HEK293 (cell line): ENCODE data around the gene SLC25A12.
"Not testable (repeated sequence)": the region's sequence is repeated elsewhere in the genome, so short reads cannot be mapped to it uniquely, and the experiment has no call there.

ENCODE experiments used
- CTCF ChIA-PET: fragments of 350-600 bp; formaldehyde crosslinking; extraction: SDS; loops from one replicate; lab custom pipeline; 2021; ENCODE audit warnings: antibody characterized with exemption; lab: Yijun Ruan, JAX
- POLR2A ChIA-PET: fragments of 300-600 bp; formaldehyde crosslinking; extraction: SDS; loops from one replicate; lab custom pipeline; 2020; ENCODE audit warnings: antibody characterized with exemption, inconsistent platforms; lab: Yijun Ruan, JAX
- H3K27ac ChIP-seq: fragments of 200-500 bp; sonication (Bioruptor generic); 2 replicates; pipeline ENCODE4 v1.5.1; 2014; ENCODE audit warnings: low read depth, low read length, control low read depth, inconsistent platforms; ENCODE audit errors: extremely low read depth
- H3K36me3 ChIP-seq, 2 experiments: fragments of 200-500 bp in 1 of 2; sonication (Bioruptor generic) in 1 of 2; 1 replicate in 1 of 2; 2 replicates in 1 of 2; pipeline ENCODE4 v1.5.1; 2014 to 2017; ENCODE audit warnings: inconsistent platforms in 2 of 2, low read length in 2 of 2; ENCODE audit not compliant: control insufficient read depth in 2 of 2, insufficient read depth in 1 of 2
- H3K4me1 ChIP-seq: fragments of 200-500 bp; sonication (Bioruptor generic); 2 replicates; pipeline ENCODE4 v1.5.1; 2014; ENCODE audit warnings: mild to moderate bottlenecking, low read length, inconsistent platforms; ENCODE audit not compliant: control insufficient read depth, insufficient read depth
- H3K4me3 ChIP-seq: 2 replicates; pipeline ENCODE4 v1.5.1; 2011; ENCODE audit warnings: low read depth, mild to moderate bottlenecking, control low read depth, low read length, moderate library complexity
- H3K9me3 ChIP-seq: fragments of 200-500 bp; sonication (Bioruptor generic); 2 replicates; pipeline ENCODE4 v1.5.1; 2014; ENCODE audit warnings: low read depth, low read length, inconsistent platforms; ENCODE audit not compliant: control insufficient read depth, insufficient read depth
- EGR2 ChIP-seq: fragments of 450-650 bp; formaldehyde crosslinking; IDR thresholded peaks from 2 replicates; pipeline ENCODE4 v1.5.1; 2016; ENCODE audit warnings: low read depth, missing biosample characterization, missing genetic modification characterization
- GLIS1 ChIP-seq: fragments of 450-650 bp; formaldehyde crosslinking; IDR thresholded peaks from 2 replicates; pipeline ENCODE4 v1.5.1; 2016; ENCODE audit warnings: missing biosample characterization, missing genetic modification characterization
- IKZF3 ChIP-seq: fragments of 450-650 bp; IDR thresholded peaks from 2 replicates; pipeline ENCODE4 v1.5.0; 2018; ENCODE audit warnings: missing biosample characterization, mild to moderate bottlenecking, missing genetic modification characterization, moderate library complexity
- SCRT1 ChIP-seq: fragments of 450-650 bp; formaldehyde crosslinking; IDR thresholded peaks from 2 replicates; pipeline ENCODE4 v1.5.1; 2016; ENCODE audit warnings: missing biosample characterization, missing genetic modification characterization, borderline replicate concordance
- TCF7L2 ChIP-seq: IDR thresholded peaks from 2 replicates; pipeline ENCODE4 v1.6.1; 2011; ENCODE audit warnings: low read depth, mild to moderate bottlenecking, inconsistent platforms, low read length, moderate library complexity, borderline replicate concordance
- YY1 ChIP-seq: fragments of 450-650 bp; formaldehyde crosslinking; IDR thresholded peaks from 2 replicates; pipeline ENCODE4 v1.5.1; 2018; ENCODE audit warnings: missing biosample characterization, missing genetic modification characterization
- YY2 ChIP-seq: fragments of 450-650 bp; formaldehyde crosslinking; IDR thresholded peaks from 2 replicates; pipeline ENCODE4 v1.5.1; 2016; ENCODE audit warnings: missing biosample characterization, missing genetic modification characterization
- ZBTB17 ChIP-seq: fragments of 450-650 bp; formaldehyde crosslinking; IDR thresholded peaks from 2 replicates; pipeline ENCODE4 v1.5.1; 2016; ENCODE audit warnings: missing biosample characterization, missing genetic modification characterization
- ZBTB7A ChIP-seq: fragments of 450-650 bp; formaldehyde crosslinking; IDR thresholded peaks from 2 replicates; pipeline ENCODE4 v1.5.1; 2016; ENCODE audit warnings: low read depth, missing biosample characterization, missing genetic modification characterization
- ZNF184 ChIP-seq: fragments of 450-650 bp; IDR thresholded peaks from 2 replicates; pipeline ENCODE4 v1.5.1; 2018; ENCODE audit warnings: missing biosample characterization, mild to moderate bottlenecking, missing genetic modification characterization
- ZNF24 ChIP-seq: fragments of 450-650 bp; formaldehyde crosslinking; IDR thresholded peaks from 2 replicates; pipeline ENCODE4 v1.5.1; 2016; ENCODE audit warnings: missing biosample characterization, missing genetic modification characterization
- ZNF561 ChIP-seq: fragments of 450-650 bp; IDR thresholded peaks from 2 replicates; pipeline ENCODE4 v1.5.1; 2018; ENCODE audit warnings: missing biosample characterization, missing genetic modification characterization, borderline replicate concordance
- ZNF624 ChIP-seq: fragments of 450-650 bp; formaldehyde crosslinking; IDR thresholded peaks from 2 replicates; pipeline ENCODE4 v1.5.1; 2017; ENCODE audit warnings: missing biosample characterization, missing genetic modification characterization
- ZNF837 ChIP-seq: fragments of 450-650 bp; formaldehyde crosslinking; IDR thresholded peaks from 2 replicates; pipeline ENCODE4 v1.5.1; 2016; ENCODE audit warnings: missing biosample characterization, missing genetic modification characterization

The SLC25A12 gene

GRCh38 chr2:171902840-171903420, 8.9 kb upstream of the SLC25A12 start:
- POLR2A ChIA-PET, result no interaction called here

GRCh38 chr2:171899623-171900282, 5.7 kb upstream of the SLC25A12 start:
- CTCF ChIA-PET, H3K4me1 ChIP-seq, H3K4me3 ChIP-seq, H3K36me3 ChIP-seq, H3K9me3 ChIP-seq, POLR2A ChIA-PET, H3K27ac ChIP-seq: not testable (repeated sequence)

More at GRCh38 chr2:171902840-171903420, 8.9 kb upstream of the SLC25A12 start:
- CTCF ChIA-PET, result no interaction called here
- Histone ChIP-seq H3K9me3 (no peaks in the 10 kb centered on the region), H3K4me3 (no peak overlapping the region), H3K4me1 (no peaks in the 10 kb centered on the region), H3K36me3 (no peaks in the 10 kb centered on the region), H3K27ac (no peak overlapping the region)
- TF ChIP-seq GLIS1 (tag by site-specific recombination) (no peak), ZNF624 (tag by site-specific recombination) (no peak), ZBTB7A (tag by site-specific recombination) (no peak), EGR2 (tag by site-specific recombination) (0 out of 2 replicates have a peak, but pooled peaks have one; percentile 33), SCRT1 (tag by site-specific recombination) (no peak)

GRCh38 chr2:171895786-171896185, 1.7 kb upstream of the SLC25A12 start:
- TF ChIP-seq ZNF837 (tag by site-specific recombination) (no peak), ZNF24 (tag by site-specific recombination) (no peak), YY2 (tag by site-specific recombination) (no peak), ZNF561 (tag by site-specific recombination) (no peak), YY1 (tag by site-specific recombination) (no peak)
- TF ChIP-seq, all 188 proteins: peak for 0
- POLR2A ChIA-PET, result no interaction called here
- CTCF ChIA-PET, result no interaction called here

GRCh38 chr2:171894612-171894947, 536 bp upstream of the SLC25A12 start:
- H3K4me1 ChIP-seq, result no peaks in the 10 kb centered on the region
- H3K9me3 ChIP-seq, result no peaks in the 10 kb centered on the region
- no peak for TF ChIP-seq IKZF3 (tag by site-specific recombination)
- TF ChIP-seq ZBTB17, result no peak
- TF ChIP-seq ZNF184 (tag by site-specific recombination), result no peak
- peak; percentile 69; the same call in 1 of the 2 replicates for TF ChIP-seq TCF7L2
- TF ChIP-seq, all 188 proteins: peak for 1
- POLR2A ChIA-PET, result interaction anchor here (0.8 to 2.7 kb wide), 6 partner anchors 29 to 208 kb away, joined by 3 to 14 read pairs (median 6); partner anchors contain the start of genes DLX1, DLX2 and HAT1
- Histone ChIP-seq H3K27ac (peak overlapping the region; percentile 73), H3K4me3 (peak overlapping the region; percentile 86), H3K36me3 (peaks cover 0 to 15% of the 10 kb centered on the region in 2 experiments; a peak in 1 of 3 replicates)
- CTCF ChIA-PET, result interaction anchor here (1.3 kb wide), 1 partner anchor 13 kb away, joined by 3 read pairs; no protein-coding TSS in a partner anchor

More at GRCh38 chr2:171895786-171896185, 1.7 kb upstream of the SLC25A12 start:
- no peaks in the 10 kb centered on the region for H3K9me3 ChIP-seq
- H3K4me1 ChIP-seq, result no peaks in the 10 kb centered on the region
- H3K36me3 ChIP-seq, result peaks cover 0 to 4% of the 10 kb centered on the region in 2 experiments; a peak in 1 of 3 replicates
- H3K27ac ChIP-seq, result no peak overlapping the region
- H3K4me3 ChIP-seq, result no peak overlapping the region
